ENCODE data around the gene G3BP1. TPM values are rescaled to one million over a fixed set of nuclear protein-coding genes. Genes with fewer than 3 reads are reported as not detected.
"Not testable (repeated sequence)": the region's sequence is repeated elsewhere in the genome, so short reads cannot be mapped to it uniquely, and the experiment has no call there.

Gene G3BP1
- 129 and 144 TPM in 2 replicates for total RNA-seq (2014; rRNA removed; shearing (Covaris generic))
- polyA plus RNA-seq (2014; cell fraction: nucleus; rRNA removed): 90.5 and 114 TPM in 2 replicates

- peak; percentile 100 for DNase-seq (ENCODE audit: extremely low read depth, low read depth)
These were observed at the start of gene G3BP1 for GRCh38 chr5:151771259-151772028. G3BP1 (plus strand) TSS chr5:151771954; CDS start chr5:151786621, 14,667 bp downstream.

DNA sequence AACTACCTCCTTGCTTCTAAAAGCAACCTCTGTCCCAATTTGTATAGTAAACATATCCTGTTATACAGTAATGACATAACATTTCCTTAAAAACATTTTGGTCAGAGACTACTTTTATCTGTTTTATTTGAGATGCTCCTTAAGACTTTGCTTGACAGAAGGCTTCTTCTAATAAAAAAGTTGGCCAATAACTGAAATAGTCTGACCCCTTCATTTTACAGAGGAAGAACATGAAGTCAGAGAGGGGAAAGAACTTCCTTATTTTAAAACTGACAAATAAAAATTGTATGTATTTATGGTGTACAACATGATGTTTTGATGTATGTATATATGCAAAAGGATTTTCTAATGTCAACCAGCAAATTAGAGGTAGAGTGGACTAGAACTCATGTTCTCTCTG is 49.2 kb upstream of the G3BP1 start:
- no peak for DNase-seq (ENCODE audit: extremely low read depth, low read depth)

- no peak for DNase-seq (ENCODE audit: extremely low read depth, low read depth)
These were observed 47.4 kb upstream of the G3BP1 start for GRCh38 chr5:151724360-151724759.

GRCh38 chr5:151729597-151729996 is 42.2 kb upstream of the G3BP1 start:
- DNase-seq (ENCODE audit: extremely low read depth, low read depth): not testable (repeated sequence)

GRCh38 chr5:151730381-151730780 is 41.4 kb upstream of the G3BP1 start:
- DNase-seq (ENCODE audit: extremely low read depth, low read depth): no peak

DNA sequence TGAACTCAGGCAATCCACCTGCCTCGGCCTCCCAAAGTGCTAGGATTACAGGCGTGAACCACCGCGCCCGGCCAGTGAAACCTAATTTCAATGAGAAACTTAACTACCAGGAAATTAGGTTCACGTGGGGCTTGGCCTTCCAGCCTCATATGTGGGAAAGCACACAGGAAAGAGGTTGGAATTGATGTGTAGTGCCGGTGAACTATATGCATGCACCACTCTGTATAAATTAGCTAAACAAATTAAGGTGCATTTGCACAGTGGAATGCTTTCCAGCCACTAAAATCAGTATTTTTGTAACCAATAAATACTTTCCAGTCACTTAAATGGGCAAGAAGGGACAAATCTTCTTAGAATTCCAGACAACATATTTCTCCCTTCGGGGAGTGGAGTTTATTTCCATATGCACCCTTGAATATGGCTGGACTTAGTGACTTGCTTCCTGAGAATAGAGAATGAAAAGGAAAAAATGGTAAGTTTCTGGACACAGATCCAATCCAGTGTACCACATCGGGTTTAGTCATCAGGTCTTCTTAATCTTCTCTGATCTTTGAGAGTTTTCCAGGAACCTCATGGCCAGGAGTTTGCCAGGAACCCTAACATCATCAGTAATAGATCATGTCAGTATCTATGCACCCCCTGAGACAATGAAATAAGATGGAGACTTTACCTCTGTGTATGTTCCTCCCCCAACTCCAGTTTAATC is 38.2 kb upstream of the G3BP1 start:
- DNase-seq (ENCODE audit: extremely low read depth, low read depth): no peak

DNA sequence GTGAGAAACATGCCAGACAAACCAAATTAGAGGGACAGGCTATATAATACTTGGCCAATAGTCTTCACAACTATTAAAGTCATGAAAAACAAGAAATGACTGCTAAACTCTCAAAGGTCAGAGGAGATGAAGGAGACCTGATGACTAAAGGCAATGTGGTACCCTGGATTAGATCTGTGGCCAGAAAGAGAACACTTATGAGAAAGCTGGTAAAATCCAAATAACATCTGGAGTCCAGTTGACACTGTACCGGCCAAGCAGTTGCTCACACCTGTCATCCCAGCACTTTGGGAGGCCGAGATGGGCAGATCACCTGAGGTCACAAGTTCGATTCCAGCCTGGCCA is 37.7 kb upstream of the G3BP1 start:
- DNase-seq (ENCODE audit: extremely low read depth, low read depth): no peak

DNA sequence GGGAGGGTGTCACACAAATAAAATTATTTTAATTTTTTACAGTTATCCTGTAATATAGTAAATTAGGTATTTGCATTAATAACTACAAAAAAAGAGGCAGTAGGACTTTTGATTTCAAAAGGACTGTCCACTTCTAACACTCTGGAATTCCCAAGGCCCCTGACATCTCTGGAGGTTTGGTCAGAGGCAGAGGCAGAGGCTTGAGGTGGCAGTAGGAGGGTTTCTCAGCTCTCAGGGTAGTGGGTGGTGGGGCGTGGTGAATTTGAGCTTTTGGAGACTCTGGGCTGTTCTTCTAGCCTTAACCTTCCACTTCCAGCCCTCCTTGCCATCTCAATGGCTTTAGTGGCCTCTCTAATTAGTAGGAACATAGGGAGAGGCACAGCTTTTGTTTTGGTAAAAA is 36.1 kb upstream of the G3BP1 start:
- no peak for DNase-seq (ENCODE audit: extremely low read depth, low read depth)

DNA sequence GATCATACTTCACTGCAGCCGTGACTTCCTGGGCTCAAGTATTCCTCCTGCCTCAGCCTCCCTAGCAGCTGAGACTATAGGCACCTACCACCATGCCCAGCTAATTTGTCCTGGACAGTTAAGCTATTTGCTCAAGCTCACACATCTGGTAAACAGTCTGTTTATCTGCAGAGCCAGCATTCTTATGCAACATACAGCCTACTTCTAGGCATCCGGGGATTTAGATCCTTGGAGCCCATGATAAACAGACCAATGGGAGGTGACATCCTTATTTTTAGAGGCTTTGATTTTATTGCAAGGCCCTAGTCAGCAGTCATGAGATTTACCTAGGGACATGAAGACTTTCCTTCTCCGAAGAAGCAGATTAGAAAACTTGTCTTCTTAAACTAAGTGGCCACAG is 34.3 kb upstream of the G3BP1 start:
- no peak for DNase-seq (ENCODE audit: extremely low read depth, low read depth)

- DNase-seq (ENCODE audit: extremely low read depth, low read depth): no peak
These were observed 33.5 kb upstream of the G3BP1 start for GRCh38 chr5:151738125-151738848.

GRCh38 chr5:151739395-151739794 is 32.4 kb upstream of the G3BP1 start:
- no peak for DNase-seq (ENCODE audit: extremely low read depth, low read depth)

- no peak for DNase-seq (ENCODE audit: extremely low read depth, low read depth)
These were observed 31.8 kb upstream of the G3BP1 start for GRCh38 chr5:151739939-151740335.

- DNase-seq (ENCODE audit: extremely low read depth, low read depth): peak; percentile 55
These were observed 31.3 kb upstream of the G3BP1 start for GRCh38 chr5:151740336-151740942.

DNA sequence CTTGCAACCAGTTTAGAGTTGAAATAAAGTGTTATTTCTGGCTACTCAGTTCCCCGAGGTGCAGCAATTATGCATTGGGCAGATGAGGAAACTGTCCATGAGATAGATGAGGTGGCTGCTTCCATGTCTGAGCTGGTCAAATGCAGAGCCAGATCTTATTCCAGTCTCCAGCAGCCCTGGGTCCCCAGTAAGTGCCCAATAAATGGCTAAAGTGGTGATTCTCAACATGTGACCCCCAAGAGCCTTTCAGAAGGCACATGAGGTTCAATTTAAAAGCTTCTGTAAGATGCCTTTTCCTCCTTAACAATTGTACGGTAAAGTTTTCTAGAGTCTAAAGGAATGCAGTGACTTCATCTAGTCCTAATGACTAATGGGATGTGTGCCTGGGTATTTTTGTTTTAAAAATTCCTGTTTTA is 30.8 kb upstream of the G3BP1 start:
- DNase-seq (ENCODE audit: extremely low read depth, low read depth): no peak

DNA sequence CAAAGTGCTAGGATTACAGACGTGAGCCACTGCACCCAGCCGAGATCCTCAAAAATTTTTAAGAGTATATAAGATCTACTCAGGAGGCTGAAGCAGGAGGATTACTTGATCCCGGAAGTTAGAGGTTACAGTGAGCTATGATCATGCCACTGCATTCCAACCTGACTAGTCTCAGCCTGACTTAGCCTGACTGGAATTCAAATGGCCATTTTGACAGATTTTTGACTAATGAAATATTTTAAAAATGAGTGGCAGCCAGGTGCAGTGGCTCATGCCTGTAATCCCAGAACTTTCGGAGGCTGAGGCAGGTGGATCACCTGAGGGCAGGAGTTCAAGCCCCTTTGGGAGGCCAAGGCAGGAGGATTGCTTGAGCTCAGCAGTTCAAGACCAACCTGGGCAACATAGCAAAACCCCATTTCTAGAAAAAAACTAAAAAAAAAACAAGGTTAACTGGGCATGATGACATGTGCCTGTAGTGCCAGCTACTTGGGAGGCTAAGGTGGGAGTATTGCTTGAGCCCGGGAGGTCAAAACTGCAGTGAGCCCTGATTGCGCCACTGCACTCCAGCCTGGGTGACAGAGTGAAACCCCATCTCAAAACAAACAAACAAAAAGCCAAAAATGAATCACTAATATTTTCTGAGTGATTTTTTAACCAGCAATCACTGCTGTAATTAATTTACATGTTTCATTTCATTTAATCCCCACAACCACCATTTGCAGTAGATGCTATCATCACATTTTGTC is 29.9 kb upstream of the G3BP1 start:
- no peak for DNase-seq (ENCODE audit: extremely low read depth, low read depth)

DNA sequence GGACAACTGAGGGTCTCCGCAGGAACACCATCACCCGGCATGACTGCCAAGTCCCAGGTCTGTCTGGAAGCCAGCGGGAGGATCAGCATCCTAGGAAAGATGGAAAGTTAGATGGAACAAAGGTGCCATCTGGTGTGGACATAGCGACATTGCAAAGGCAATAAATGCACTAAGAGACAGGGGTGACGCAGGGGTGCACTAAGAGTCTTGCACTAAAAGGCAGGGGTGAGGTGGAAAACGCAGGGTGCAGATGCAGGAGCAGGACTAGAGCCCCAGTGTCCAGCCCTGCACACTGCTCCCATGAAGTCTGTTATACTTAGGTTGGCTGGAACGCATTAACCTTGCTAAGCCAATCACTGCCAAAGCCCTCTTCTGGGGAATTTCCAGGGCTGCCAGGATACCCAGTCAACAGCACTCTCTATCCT is 28.9 kb upstream of the G3BP1 start:
- DNase-seq (ENCODE audit: extremely low read depth, low read depth): peak; percentile 56

DNA sequence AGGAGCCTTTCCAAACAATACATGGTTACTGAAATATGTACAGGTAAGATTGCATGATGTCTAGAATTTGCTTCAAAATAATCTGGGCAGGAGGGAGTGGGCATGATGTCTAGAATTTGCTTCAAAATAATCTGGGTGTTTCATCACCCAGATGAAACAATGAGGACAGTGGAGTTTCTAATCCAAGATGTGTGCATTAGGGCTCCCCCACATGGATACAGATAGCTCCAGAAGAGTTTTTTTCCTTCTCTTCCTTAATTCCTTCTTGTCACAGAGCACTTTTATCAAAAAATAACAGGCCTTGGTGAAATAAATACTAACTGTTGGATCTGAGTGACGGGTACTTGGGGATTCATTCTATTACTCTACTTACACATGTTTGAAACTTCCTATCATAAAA is 28.2 kb upstream of the G3BP1 start:
- DNase-seq (ENCODE audit: extremely low read depth, low read depth): no peak

- DNase-seq (ENCODE audit: extremely low read depth, low read depth): peak; percentile 56
These were observed 26.6 kb upstream of the G3BP1 start for GRCh38 chr5:151745071-151745705.

GRCh38 chr5:151750121-151750520 is 21.6 kb upstream of the G3BP1 start:
- DNase-seq (ENCODE audit: extremely low read depth, low read depth): no peak

- DNase-seq (ENCODE audit: extremely low read depth, low read depth): no peak
These were observed 20.7 kb upstream of the G3BP1 start for GRCh38 chr5:151751091-151751490.

Measured in NCI-H460 (cell line).